Activated CD8-positive, alpha-beta memory T cell treated with anti-CD3 and anti-CD28 coated beads, Interleukin-2, amount 50 U/mL, for 24 hours (primary cell): ENCODE data around the gene LEFTY1.

Experiments
- DNase-seq: peaks from one replicate; pipeline ENCODE4 v3.0.0-alpha.2; 2020; ENCODE audit errors: extremely low read depth

The LEFTY1 gene

GRCh38 chr1:225915538-225915991 is 26.6 kb upstream of the LEFTY1 start:
- no peak for DNase-seq

- DNase-seq: no peak
These were observed 26.0 kb upstream of the LEFTY1 start for GRCh38 chr1:225914947-225915346.

GRCh38 chr1:225914391-225914790 is 25.4 kb upstream of the LEFTY1 start:
- DNase-seq: no peak

- DNase-seq: peak; percentile 18
These were observed 22.5 kb upstream of the LEFTY1 start for GRCh38 chr1:225911191-225912130.

GRCh38 chr1:225909477-225909876 is 20.5 kb upstream of the LEFTY1 start:
- no peak for DNase-seq

- no peak for DNase-seq
These were observed 19.8 kb upstream of the LEFTY1 start for GRCh38 chr1:225908773-225909172.

GRCh38 chr1:225908013-225908640 is 19.2 kb upstream of the LEFTY1 start:
- no peak for DNase-seq

- DNase-seq: no peak
These were observed 18.4 kb upstream of the LEFTY1 start for GRCh38 chr1:225907341-225907740.

- DNase-seq: no peak
These were observed 17.5 kb upstream of the LEFTY1 start for GRCh38 chr1:225906467-225906866.

- no peak for DNase-seq
These were observed 14.7 kb upstream of the LEFTY1 start for GRCh38 chr1:225903623-225904022.

- no peak for DNase-seq
These were observed 10.3 kb upstream of the LEFTY1 start for GRCh38 chr1:225899044-225899925.

GRCh38 chr1:225897595-225898514 is 8.9 kb upstream of the LEFTY1 start:
- DNase-seq: no peak

GRCh38 chr1:225896937-225897549 is 8.1 kb upstream of the LEFTY1 start:
- DNase-seq: peak; percentile 49

GRCh38 chr1:225896494-225896893 is 7.5 kb upstream of the LEFTY1 start:
- DNase-seq: no peak

GRCh38 chr1:225892307-225892706 is 3.4 kb upstream of the LEFTY1 start:
- no peak for DNase-seq

- DNase-seq: no peak
These were observed 2.5 kb upstream of the LEFTY1 start for GRCh38 chr1:225891229-225891972.

GRCh38 chr1:225890346-225891228 is 1.6 kb upstream of the LEFTY1 start:
- DNase-seq: no peak

GRCh38 chr1:225889743-225890142 is 797 bp upstream of the LEFTY1 start:
- DNase-seq: no peak
